ENCODE data around the gene SOX18. TPM values are rescaled to one million over a fixed set of nuclear protein-coding genes. Genes with fewer than 3 reads are reported as not detected.

Gene SOX18
- 0.58 and 0.89 TPM in 2 replicates for polyA plus RNA-seq (2013)

GRCh38 chr20:64049060-64049877, at the start of gene SOX18:
SOX18 (minus strand) TSS chr20:64049639; CDS start chr20:64049516, 123 bp downstream.
- DNase-seq, result peak in 1 of 2 donors; percentile 38
- H2BK5ac ChIP-seq (ENCODE audit: low read depth, low read length, poor library complexity), result no peak within 1 kb of the TSS
- no CpG with 5 or more reads among the region's 111 CpGs for WGBS (ENCODE audit: extremely low coverage, insufficient coverage, insufficient read length)

GRCh38 chr20:64098471-64099013, 49.1 kb upstream of the SOX18 start:
- Histone ChIP-seq H3K27me3 (ENCODE audit: insufficient read depth, low read length) (peaks cover 6% of the 10 kb centered on the region), H3K9ac (ENCODE audit: low read length) (no peak overlapping the region), H3K79me2 (ENCODE audit: control insufficient read depth, insufficient read depth, low read length, poor library complexity) (no peaks in the 10 kb centered on the region), H2AK5ac (ENCODE audit: low read length) (no peak overlapping the region), H3K18ac (ENCODE audit: low read length) (no peak overlapping the region), H3K4me1 (ENCODE audit: control insufficient read depth in 1 of 2, insufficient read depth in 2 of 2, low read length in 2 of 2) (peaks cover 0 to 2% of the 10 kb centered on the region in 2 experiments), H2BK120ac (ENCODE audit: insufficient read depth, low read length, poor library complexity) (no peak overlapping the region), H2BK5ac (ENCODE audit: low read depth, low read length, poor library complexity) (no peak overlapping the region), H4K8ac (ENCODE audit: low read depth, low read length) (no peak overlapping the region), H3K36me3 (ENCODE audit: control insufficient read depth in 1 of 2, insufficient read depth in 2 of 2, low read length in 2 of 2) (no peaks in the 10 kb centered on the region), H3K9me3 (ENCODE audit: insufficient read depth, low read depth, low read length) (peaks cover 11% of the 10 kb centered on the region), H3K23ac (ENCODE audit: low read length) (no peak overlapping the region), H3K14ac (ENCODE audit: low read length) (no peak overlapping the region), H3K79me1 (ENCODE audit: low read length) (no peaks in the 10 kb centered on the region), H3K27ac (ENCODE audit: low read depth, low read length) (no peak overlapping the region), H2BK12ac (ENCODE audit: low read length) (no peak overlapping the region), H2AFZ (ENCODE audit: insufficient read depth, low read length, poor library complexity) (no peak overlapping the region), H3K4me3 (ENCODE audit: low read depth, low read length) (no peak overlapping the region), H4K12ac (ENCODE audit: low read depth, low read length) (no peak overlapping the region), H3K4ac (ENCODE audit: low read depth, low read length) (no peak overlapping the region), H4K91ac (ENCODE audit: low read depth, low read length) (no peak overlapping the region), H3K4me2 (ENCODE audit: low read length) (no peak overlapping the region)
- DNase-seq, result no peak
- WGBS (ENCODE audit: extremely low coverage, insufficient coverage, insufficient read length), result no CpG with 5 or more reads among the region's 28 CpGs

More at GRCh38 chr20:64049060-64049877, at the start of gene SOX18:
- H3K27me3 ChIP-seq (ENCODE audit: insufficient read depth, low read length), result peaks cover 37% of the 10 kb centered on the region
- H2AFZ ChIP-seq (ENCODE audit: insufficient read depth, low read length, poor library complexity), result no peak within 1 kb of the TSS
- no peak within 1 kb of the TSS for H4K91ac ChIP-seq (ENCODE audit: low read depth, low read length)
- no peak within 1 kb of the TSS for H2AK5ac ChIP-seq (ENCODE audit: low read length)
- H3K4me2 ChIP-seq (ENCODE audit: low read length), result peak within 1 kb of the TSS; percentile 51
- H3K79me2 ChIP-seq (ENCODE audit: control insufficient read depth, insufficient read depth, low read length, poor library complexity), result no peaks in the 10 kb centered on the region
- H3K23ac ChIP-seq (ENCODE audit: low read length), result no peak within 1 kb of the TSS
- H3K9me3 ChIP-seq (ENCODE audit: insufficient read depth, low read depth, low read length), result no peaks in the 10 kb centered on the region
- peaks cover 2% of the 10 kb centered on the region for H3K79me1 ChIP-seq (ENCODE audit: low read length)
- no peak within 1 kb of the TSS for H3K18ac ChIP-seq (ENCODE audit: low read length)
- H4K12ac ChIP-seq (ENCODE audit: low read depth, low read length), result no peak within 1 kb of the TSS
- no peak within 1 kb of the TSS for H3K14ac ChIP-seq (ENCODE audit: low read length)
- no peak within 1 kb of the TSS for H3K9ac ChIP-seq (ENCODE audit: low read length)
- no peak within 1 kb of the TSS for H3K27ac ChIP-seq (ENCODE audit: low read depth, low read length)
- no peak within 1 kb of the TSS for H2BK120ac ChIP-seq (ENCODE audit: insufficient read depth, low read length, poor library complexity)
- no peak within 1 kb of the TSS for H3K4ac ChIP-seq (ENCODE audit: low read depth, low read length)
- H3K4me3 ChIP-seq (ENCODE audit: low read depth, low read length), result no peak within 1 kb of the TSS
- no peaks in the 10 kb centered on the region for H3K36me3 ChIP-seq (ENCODE audit: control insufficient read depth in 1 of 2, insufficient read depth in 2 of 2, low read length in 2 of 2)
- no peak within 1 kb of the TSS for H4K8ac ChIP-seq (ENCODE audit: low read depth, low read length)
- H2BK12ac ChIP-seq (ENCODE audit: low read length), result no peak within 1 kb of the TSS
- peaks cover 6 to 20% of the 10 kb centered on the region in 2 experiments for H3K4me1 ChIP-seq (ENCODE audit: control insufficient read depth in 1 of 2, insufficient read depth in 2 of 2, low read length in 2 of 2)

GRCh38 chr20:64096535-64096934, 47.1 kb upstream of the SOX18 start:
- Histone ChIP-seq H3K4me3 (ENCODE audit: low read depth, low read length) (no peak overlapping the region), H3K79me2 (ENCODE audit: control insufficient read depth, insufficient read depth, low read length, poor library complexity) (no peaks in the 10 kb centered on the region), H3K27me3 (ENCODE audit: insufficient read depth, low read length) (no peaks in the 10 kb centered on the region), H3K36me3 (ENCODE audit: control insufficient read depth in 1 of 2, insufficient read depth in 2 of 2, low read length in 2 of 2) (no peaks in the 10 kb centered on the region), H3K9me3 (ENCODE audit: insufficient read depth, low read depth, low read length) (peaks cover 11% of the 10 kb centered on the region), H2BK5ac (ENCODE audit: low read depth, low read length, poor library complexity) (no peak overlapping the region), H3K9ac (ENCODE audit: low read length) (no peak overlapping the region), H2AFZ (ENCODE audit: insufficient read depth, low read length, poor library complexity) (no peak overlapping the region), H3K4me2 (ENCODE audit: low read length) (no peak overlapping the region), H3K14ac (ENCODE audit: low read length) (no peak overlapping the region), H2BK12ac (ENCODE audit: low read length) (no peak overlapping the region), H3K4me1 (ENCODE audit: control insufficient read depth in 1 of 2, insufficient read depth in 2 of 2, low read length in 2 of 2) (no peaks in the 10 kb centered on the region), H4K12ac (ENCODE audit: low read depth, low read length) (no peak overlapping the region), H3K4ac (ENCODE audit: low read depth, low read length) (no peak overlapping the region), H4K91ac (ENCODE audit: low read depth, low read length) (no peak overlapping the region), H3K27ac (ENCODE audit: low read depth, low read length) (no peak overlapping the region), H2AK5ac (ENCODE audit: low read length) (no peak overlapping the region), H3K23ac (ENCODE audit: low read length) (no peak overlapping the region), H3K79me1 (ENCODE audit: low read length) (no peaks in the 10 kb centered on the region), H2BK120ac (ENCODE audit: insufficient read depth, low read length, poor library complexity) (no peak overlapping the region), H4K8ac (ENCODE audit: low read depth, low read length) (no peak overlapping the region), H3K18ac (ENCODE audit: low read length) (no peak overlapping the region)
- DNase-seq, result no peak
- no CpG with 5 or more reads among the region's 6 CpGs for WGBS (ENCODE audit: extremely low coverage, insufficient coverage, insufficient read length)

- Histone ChIP-seq H3K4me1 (ENCODE audit: control insufficient read depth in 1 of 2, insufficient read depth in 2 of 2, low read length in 2 of 2) (no peaks in the 10 kb centered on the region), H4K8ac (ENCODE audit: low read depth, low read length) (no peak overlapping the region), H3K18ac (ENCODE audit: low read length) (no peak overlapping the region), H3K79me1 (ENCODE audit: low read length) (no peaks in the 10 kb centered on the region), H3K4me3 (ENCODE audit: low read depth, low read length) (no peak overlapping the region), H2BK5ac (ENCODE audit: low read depth, low read length, poor library complexity) (no peak overlapping the region), H3K4ac (ENCODE audit: low read depth, low read length) (no peak overlapping the region), H2BK120ac (ENCODE audit: insufficient read depth, low read length, poor library complexity) (no peak overlapping the region), H3K27ac (ENCODE audit: low read depth, low read length) (no peak overlapping the region), H4K91ac (ENCODE audit: low read depth, low read length) (no peak overlapping the region), H3K79me2 (ENCODE audit: control insufficient read depth, insufficient read depth, low read length, poor library complexity) (no peaks in the 10 kb centered on the region), H3K36me3 (ENCODE audit: control insufficient read depth in 1 of 2, insufficient read depth in 2 of 2, low read length in 2 of 2) (no peaks in the 10 kb centered on the region), H3K14ac (ENCODE audit: low read length) (no peak overlapping the region), H4K12ac (ENCODE audit: low read depth, low read length) (no peak overlapping the region), H3K4me2 (ENCODE audit: low read length) (no peak overlapping the region), H3K27me3 (ENCODE audit: insufficient read depth, low read length) (no peaks in the 10 kb centered on the region), H3K23ac (ENCODE audit: low read length) (no peak overlapping the region), H3K9me3 (ENCODE audit: insufficient read depth, low read depth, low read length) (peaks cover 11% of the 10 kb centered on the region), H3K9ac (ENCODE audit: low read length) (no peak overlapping the region), H2BK12ac (ENCODE audit: low read length) (no peak overlapping the region), H2AK5ac (ENCODE audit: low read length) (no peak overlapping the region), H2AFZ (ENCODE audit: insufficient read depth, low read length, poor library complexity) (no peak overlapping the region)
- WGBS (ENCODE audit: extremely low coverage, insufficient coverage, insufficient read length), result no CpG with 5 or more reads among the region's 11 CpGs
- DNase-seq, result no peak
Observed at GRCh38 chr20:64095927-64096326, 46.5 kb upstream of the SOX18 start.

Data from trophoblast cell (in vitro differentiated cells and primary cell).